ENCODE measurements around the gene EMC6.

Gene EMC6

GRCh38 chr17:3641717-3642486, 26.7 kb upstream of the EMC6 start:
- Histone ChIP-seq H2AFZ (ENCODE audit: low read depth) (no peak overlapping the region), H4K20me1 (ENCODE audit: insufficient read depth) (no peaks in the 10 kb centered on the region), H3K79me2 (ENCODE audit: insufficient read depth, low read depth) (no peaks in the 10 kb centered on the region; the same call in 1 of the 2 replicates), H3K4me3 (IDR thresholded peaks at IDR 0.05; ENCODE audit: insufficient read depth, low read depth, low read length) (no peak overlapping the region), H3K4me2 (no peak overlapping the region), H3K27ac (no peak overlapping the region), H3K36me3 (ENCODE audit: insufficient read depth) (no peaks in the 10 kb centered on the region), H3K4me1 (ENCODE audit: low read depth, poor library complexity, severe bottlenecking) (peaks cover 34% of the 10 kb centered on the region), H3K9ac (no peak overlapping the region), H3K27me3 (ENCODE audit: insufficient read depth, low read depth) (no peaks in the 10 kb centered on the region)
- TF ChIP-seq, protein P1, sequence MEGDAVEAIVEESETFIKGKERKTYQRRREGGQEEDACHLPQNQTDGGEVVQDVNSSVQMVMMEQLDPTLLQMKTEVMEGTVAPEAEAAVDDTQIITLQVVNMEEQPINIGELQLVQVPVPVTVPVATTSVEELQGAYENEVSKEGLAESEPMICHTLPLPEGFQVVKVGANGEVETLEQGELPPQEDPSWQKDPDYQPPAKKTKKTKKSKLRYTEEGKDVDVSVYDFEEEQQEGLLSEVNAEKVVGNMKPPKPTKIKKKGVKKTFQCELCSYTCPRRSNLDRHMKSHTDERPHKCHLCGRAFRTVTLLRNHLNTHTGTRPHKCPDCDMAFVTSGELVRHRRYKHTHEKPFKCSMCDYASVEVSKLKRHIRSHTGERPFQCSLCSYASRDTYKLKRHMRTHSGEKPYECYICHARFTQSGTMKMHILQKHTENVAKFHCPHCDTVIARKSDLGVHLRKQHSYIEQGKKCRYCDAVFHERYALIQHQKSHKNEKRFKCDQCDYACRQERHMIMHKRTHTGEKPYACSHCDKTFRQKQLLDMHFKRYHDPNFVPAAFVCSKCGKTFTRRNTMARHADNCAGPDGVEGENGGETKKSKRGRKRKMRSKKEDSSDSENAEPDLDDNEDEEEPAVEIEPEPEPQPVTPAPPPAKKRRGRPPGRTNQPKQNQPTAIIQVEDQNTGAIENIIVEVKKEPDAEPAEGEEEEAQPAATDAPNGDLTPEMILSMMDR (conservative IDR thresholded peaks at IDR 0.05; ENCODE audit: low read depth, low read length): no peak

DNA sequence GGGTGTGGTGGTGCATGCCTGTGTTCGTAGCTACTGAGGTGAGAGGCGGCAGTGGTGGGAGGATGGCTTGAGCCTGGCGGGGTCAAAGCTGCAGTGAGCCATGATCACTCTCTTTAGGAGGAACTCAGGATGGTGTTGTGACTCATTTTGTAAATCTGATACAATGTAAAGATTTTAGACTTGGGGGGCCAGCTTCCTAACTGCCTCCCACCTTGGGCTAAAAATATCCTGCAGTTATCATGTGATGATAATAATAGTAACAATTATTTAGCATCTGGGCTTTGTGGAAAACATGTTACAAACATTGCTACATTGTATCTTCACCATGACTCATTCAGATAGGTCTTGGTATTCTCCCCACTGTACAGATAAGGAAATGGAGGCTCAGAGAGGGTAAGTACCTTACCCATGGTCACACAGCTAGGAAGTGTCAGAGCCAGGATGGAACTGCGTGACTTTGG, 24.7 kb upstream of the EMC6 start:
- TF ChIP-seq, protein P1 (conservative IDR thresholded peaks at IDR 0.05; ENCODE audit: low read depth, low read length): no peak
- Histone ChIP-seq H3K27ac (no peak overlapping the region), H3K4me1 (ENCODE audit: low read depth, poor library complexity, severe bottlenecking) (peaks cover 28% of the 10 kb centered on the region), H2AFZ (ENCODE audit: low read depth) (no peak overlapping the region), H3K4me3 (IDR thresholded peaks at IDR 0.05; ENCODE audit: insufficient read depth, low read depth, low read length) (no peak overlapping the region), H3K4me2 (no peak overlapping the region), H3K36me3 (ENCODE audit: insufficient read depth) (no peaks in the 10 kb centered on the region), H3K9ac (no peak overlapping the region), H3K79me2 (ENCODE audit: insufficient read depth, low read depth) (no peaks in the 10 kb centered on the region), H3K27me3 (ENCODE audit: insufficient read depth, low read depth) (no peaks in the 10 kb centered on the region), H4K20me1 (ENCODE audit: insufficient read depth) (no peaks in the 10 kb centered on the region)

DNA sequence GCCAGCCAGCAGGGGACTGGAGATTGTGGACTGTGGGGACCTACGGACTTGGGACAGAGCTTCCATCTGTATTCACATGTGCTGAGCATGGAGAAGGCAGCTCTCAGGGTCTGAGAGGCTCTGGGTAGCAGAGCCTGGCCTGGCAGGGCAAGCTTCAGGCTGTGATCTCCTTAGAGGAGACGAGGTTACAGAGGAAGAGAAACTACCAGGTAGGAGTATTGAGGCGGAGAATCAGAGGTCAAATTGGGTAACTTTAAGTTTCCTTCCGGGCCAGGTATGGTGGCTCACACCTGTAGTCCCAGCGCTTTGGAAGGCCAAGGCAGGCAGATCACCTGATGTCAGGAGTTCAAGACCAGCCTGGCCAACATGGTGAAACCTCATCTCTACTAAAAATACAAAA, 23.3 kb upstream of the EMC6 start:
- Histone ChIP-seq H2AFZ (ENCODE audit: low read depth) (no peak overlapping the region), H3K36me3 (ENCODE audit: insufficient read depth) (no peaks in the 10 kb centered on the region), H3K27me3 (ENCODE audit: insufficient read depth, low read depth) (no peaks in the 10 kb centered on the region), H3K4me1 (ENCODE audit: low read depth, poor library complexity, severe bottlenecking) (peaks cover 14% of the 10 kb centered on the region), H3K4me3 (IDR thresholded peaks at IDR 0.05; ENCODE audit: insufficient read depth, low read depth, low read length) (no peak overlapping the region), H3K9ac (no peak overlapping the region), H3K4me2 (no peak overlapping the region), H4K20me1 (ENCODE audit: insufficient read depth) (no peaks in the 10 kb centered on the region), H3K79me2 (ENCODE audit: insufficient read depth, low read depth) (no peaks in the 10 kb centered on the region), H3K27ac (no peak overlapping the region)
- TF ChIP-seq, protein P1 (conservative IDR thresholded peaks at IDR 0.05; ENCODE audit: low read depth, low read length): no peak

GRCh38 chr17:3647251-3647650, 21.4 kb upstream of the EMC6 start:
- Histone ChIP-seq H4K20me1 (ENCODE audit: insufficient read depth) (no peaks in the 10 kb centered on the region), H2AFZ (ENCODE audit: low read depth) (no peak overlapping the region), H3K4me2 (no peak overlapping the region), H3K79me2 (ENCODE audit: insufficient read depth, low read depth) (no peaks in the 10 kb centered on the region), H3K27ac (no peak overlapping the region), H3K9ac (no peak overlapping the region), H3K4me1 (ENCODE audit: low read depth, poor library complexity, severe bottlenecking) (no peaks in the 10 kb centered on the region), H3K27me3 (ENCODE audit: insufficient read depth, low read depth) (no peaks in the 10 kb centered on the region), H3K36me3 (ENCODE audit: insufficient read depth) (no peaks in the 10 kb centered on the region), H3K4me3 (IDR thresholded peaks at IDR 0.05; ENCODE audit: insufficient read depth, low read depth, low read length) (no peak overlapping the region)
- TF ChIP-seq, protein P1 (conservative IDR thresholded peaks at IDR 0.05; ENCODE audit: low read depth, low read length): no peak

Measured in KMS-11 (cell line).